H9 (cell line): ENCODE data around the gene TK1. TPM values are rescaled to one million over a fixed set of nuclear protein-coding genes. Genes with fewer than 3 reads are reported as not detected.

ENCODE experiments used
- DNase-seq: peaks from one replicate; pipeline ENCODE4 v3.0.0-alpha.2; 2017
- H2AFZ ChIP-seq: one replicate; pipeline ENCODE4 v1.6.1; 2013; ENCODE audit warnings: mild to moderate bottlenecking, low read length, control low read depth, moderate library complexity
- H2AK5ac ChIP-seq: 2 replicates; pipeline ENCODE4 v1.6.1; 2013; ENCODE audit warnings: low read length, control low read depth, mixed read lengths; ENCODE audit not compliant: insufficient read length
- H2BK120ac ChIP-seq: one replicate; pipeline ENCODE4 v1.6.1; 2013; ENCODE audit warnings: low read depth, mild to moderate bottlenecking, low read length, control low read depth, inconsistent platforms; ENCODE audit not compliant: poor library complexity, severe bottlenecking
- H2BK12ac ChIP-seq: 2 replicates; pipeline ENCODE4 v1.6.1; 2013; ENCODE audit warnings: low read length, control low read depth, mixed read lengths, low read depth; ENCODE audit not compliant: insufficient read length
- H2BK15ac ChIP-seq: 2 replicates; pipeline ENCODE4 v1.6.1; 2013; ENCODE audit warnings: low read depth, low read length, control low read depth
- H2BK20ac ChIP-seq: one replicate; pipeline ENCODE4 v1.6.1; 2013; ENCODE audit warnings: low read depth, mild to moderate bottlenecking, low read length, control low read depth, inconsistent platforms; ENCODE audit not compliant: poor library complexity, severe bottlenecking
- H2BK5ac ChIP-seq: 2 replicates; pipeline ENCODE4 v1.6.1; 2013; ENCODE audit warnings: low read length, control low read depth, mixed read lengths; ENCODE audit not compliant: insufficient read length
- H3K14ac ChIP-seq: 2 replicates; pipeline ENCODE4 v1.6.1; 2013; ENCODE audit warnings: low read length, control low read depth; ENCODE audit not compliant: insufficient read depth
- H3K18ac ChIP-seq: 2 replicates; pipeline ENCODE4 v1.6.1; 2013; ENCODE audit warnings: low read depth, mild to moderate bottlenecking, mixed read lengths, low read length, control low read depth; ENCODE audit not compliant: insufficient read length
- H3K23ac ChIP-seq: 2 replicates; pipeline ENCODE4 v1.6.1; 2013; ENCODE audit warnings: low read length, control low read depth, mixed read lengths, low read depth; ENCODE audit not compliant: insufficient read length
- H3K23me2 ChIP-seq: 2 replicates; pipeline ENCODE4 v1.6.1; 2013; ENCODE audit warnings: low read depth, mild to moderate bottlenecking, mixed read lengths, low read length, control low read depth; ENCODE audit not compliant: insufficient read length, poor library complexity, severe bottlenecking
- H3K27ac ChIP-seq: 2 replicates; pipeline ENCODE4 v1.5.1; 2013; ENCODE audit warnings: low read length, control low read depth, mixed read lengths, low read depth; ENCODE audit not compliant: insufficient read length
- H3K27me3 ChIP-seq: 2 replicates; pipeline ENCODE4 v1.6.1; 2013; ENCODE audit warnings: low read length, control low read depth, inconsistent platforms; ENCODE audit not compliant: insufficient read depth
- H3K4ac ChIP-seq: 2 replicates; pipeline ENCODE4 v1.6.1; 2013; ENCODE audit warnings: low read depth, mild to moderate bottlenecking, control low read depth, inconsistent platforms, low read length, moderate library complexity
- H3K4me1 ChIP-seq: 2 replicates; pipeline ENCODE4 v1.6.1; 2013; ENCODE audit warnings: low read length, control low read depth, inconsistent platforms; ENCODE audit not compliant: insufficient read depth
- H3K4me2 ChIP-seq: 2 replicates; pipeline ENCODE4 v1.6.1; 2013; ENCODE audit warnings: low read length, control low read depth, mixed read lengths; ENCODE audit not compliant: insufficient read length, insufficient read depth
- H3K56ac ChIP-seq: 2 replicates; pipeline ENCODE4 v1.6.1; 2013; ENCODE audit warnings: low read depth, mild to moderate bottlenecking, mixed read lengths, low read length, control low read depth; ENCODE audit not compliant: insufficient read length
- H3K79me1 ChIP-seq: 2 replicates; pipeline ENCODE4 v1.6.1; 2013; ENCODE audit warnings: low read depth, mild to moderate bottlenecking, moderate library complexity, low read length, control low read depth, inconsistent platforms; ENCODE audit not compliant: insufficient read depth, poor library complexity, severe bottlenecking
- H3K79me2 ChIP-seq: 2 replicates; pipeline ENCODE4 v1.6.1; 2013; ENCODE audit warnings: low read length, control low read depth, inconsistent platforms; ENCODE audit not compliant: insufficient read depth
- H3K9ac ChIP-seq: 2 replicates; pipeline ENCODE4 v1.6.1; 2013; ENCODE audit warnings: low read length, control low read depth, mixed read lengths; ENCODE audit not compliant: insufficient read length; ENCODE audit errors: extremely low read depth
- H3K9me3 ChIP-seq: one replicate; pipeline ENCODE4 v1.6.1; 2013; ENCODE audit warnings: low read depth, low read length, inconsistent platforms; ENCODE audit not compliant: control insufficient read depth
- H3T11ph ChIP-seq: one replicate; pipeline ENCODE4 v1.6.1; 2013; ENCODE audit warnings: mild to moderate bottlenecking, low read length, control low read depth, inconsistent platforms
- H4K20me1 ChIP-seq: one replicate; pipeline ENCODE4 v1.6.1; 2013; ENCODE audit not compliant: control insufficient read depth, insufficient read length, insufficient read depth
- H4K5ac ChIP-seq: 2 replicates; pipeline ENCODE4 v1.6.1; 2013; ENCODE audit warnings: low read depth, mild to moderate bottlenecking, mixed read lengths, low read length, control low read depth; ENCODE audit not compliant: insufficient read length
- H4K8ac ChIP-seq: replicated peaks from 2 replicates; pipeline ENCODE4 v1.6.1; 2013; ENCODE audit warnings: low read length, control low read depth, mixed read lengths, low read depth; ENCODE audit not compliant: insufficient read length
- H4K91ac ChIP-seq: 2 replicates; pipeline ENCODE4 v1.6.1; 2013; ENCODE audit warnings: low read depth, mild to moderate bottlenecking, moderate library complexity, mixed read lengths, low read length, control low read depth; ENCODE audit not compliant: insufficient read length
- H3K27ac Mint-ChIP-seq, 3 experiments: 2 replicates in 2 of 3; 3 replicates in 1 of 3; pipeline ENCODE4 v1.8.0; 2020 to 2021; ENCODE audit warnings: mixed read lengths in 3 of 3, mild to moderate bottlenecking in 1 of 3, moderate library complexity in 1 of 3
- H3K27me3 Mint-ChIP-seq: 2 replicates; pipeline ENCODE4 v1.8.0; 2021; ENCODE audit warnings: low read depth, mild to moderate bottlenecking, moderate library complexity, mixed read lengths
- H3K36me3 Mint-ChIP-seq, 3 experiments: 2 replicates in 2 of 3; 3 replicates in 1 of 3; pipeline ENCODE4 v1.8.0; 2020 to 2021; ENCODE audit warnings: low read depth in 3 of 3, mixed read lengths in 3 of 3; ENCODE audit not compliant: insufficient read depth in 1 of 3
- H3K4me1 Mint-ChIP-seq, 2 experiments: 2 replicates each; pipeline ENCODE4 v1.8.0; 2020; ENCODE audit warnings: mixed read lengths in 2 of 2
- H3K4me3 Mint-ChIP-seq, 2 experiments: 2 replicates in 1 of 2; 3 replicates in 1 of 2; pipeline ENCODE4 v1.8.0; 2020 to 2021; ENCODE audit warnings: mild to moderate bottlenecking in 2 of 2, mixed read lengths in 2 of 2, moderate library complexity in 1 of 2
- H3K9me3 Mint-ChIP-seq, 2 experiments: 2 replicates in 1 of 2; 3 replicates in 1 of 2; pipeline ENCODE4 v1.8.0; 2020; ENCODE audit warnings: mild to moderate bottlenecking in 2 of 2, mixed read lengths in 2 of 2, moderate library complexity in 1 of 2
- WGBS: extraction: QIAGEN DNeasy Blood & Tissue Kit; methylation state at CpG from one replicate; pipeline ENCODE4 v1.1.7; 2013; ENCODE audit warnings: missing lambda C conversion rate, low lambda C conversion rate, mixed read lengths; ENCODE audit not compliant: insufficient read length; ENCODE audit errors: extremely low coverage; 5-methylcytosine and 5-hydroxymethylcytosine counted together
- total RNA-seq: library from RNA; stranded (reverse); gene quantifications from 2 replicates; pipeline ENCODE4 v1.2.1, GENCODE V29; 2021
- TF ChIP-seq, protein P1 (sequence below): fragments of 200-600 bp; sonication (generic); conservative IDR thresholded peaks from 3 replicates; pipeline ENCODE4 v1.8.0; 2021; ENCODE audit warnings: antibody characterized with exemption, mild to moderate bottlenecking

Gene TK1
- total RNA-seq, 1 experiment from 2014 or later: 95.8 TPM

DNA sequence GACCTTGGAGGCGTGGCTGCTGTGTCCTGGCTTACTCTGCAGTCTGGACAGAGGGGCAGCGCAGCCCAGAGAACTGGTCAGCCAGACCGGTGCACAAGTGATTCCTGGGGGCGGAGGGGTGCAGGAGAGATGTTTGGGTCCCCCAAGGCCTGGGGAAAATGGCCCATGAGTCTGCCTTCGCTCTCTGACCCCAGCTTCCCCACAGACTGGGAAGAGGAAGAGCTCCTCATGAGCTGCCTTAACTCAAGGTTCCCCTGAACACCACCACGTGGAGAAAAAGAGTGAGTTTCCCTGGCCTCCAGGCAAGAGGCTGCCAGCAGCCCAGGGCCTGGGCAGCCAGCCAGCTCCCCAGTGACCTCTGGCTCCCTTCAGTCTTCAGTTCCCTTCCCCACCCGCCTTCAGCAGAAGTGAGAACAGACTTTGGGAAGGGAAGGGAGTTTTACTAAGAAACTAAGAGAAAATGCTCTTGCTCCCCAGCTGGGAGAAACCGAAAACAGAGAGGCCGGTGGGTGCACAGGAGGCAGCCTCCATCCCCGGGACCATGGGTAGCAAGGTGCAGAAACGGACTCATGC lies 42.6 kb downstream of the TK1 start:
- Histone ChIP-seq H3K79me2 (no peaks in the 10 kb centered on the region), H2BK15ac (no peak overlapping the region), H3K56ac (no peak overlapping the region), H3K9me3 (no peaks in the 10 kb centered on the region), H2BK20ac (no peak overlapping the region), H2BK12ac (no peak overlapping the region), H3K4me1 (no peaks in the 10 kb centered on the region), H4K91ac (no peak overlapping the region), H2BK120ac (no peak overlapping the region), H3K4ac (no peak overlapping the region), H4K20me1 (no peaks in the 10 kb centered on the region), H3K27me3 (no peaks in the 10 kb centered on the region), H3K79me1 (no peaks in the 10 kb centered on the region), H3K4me2 (no peak overlapping the region), H4K5ac (no peak overlapping the region), H3T11ph (no peak overlapping the region), H4K8ac (no peak overlapping the region), H2AFZ (no peak overlapping the region), H2AK5ac (no peak overlapping the region), H3K27ac (no peak overlapping the region), H3K14ac (no peak overlapping the region), H3K23ac (no peak overlapping the region), H2BK5ac (no peak overlapping the region), H3K9ac (no peak overlapping the region), H3K23me2 (no peaks in the 10 kb centered on the region), H3K18ac (no peak overlapping the region)
- TF ChIP-seq, protein P1, sequence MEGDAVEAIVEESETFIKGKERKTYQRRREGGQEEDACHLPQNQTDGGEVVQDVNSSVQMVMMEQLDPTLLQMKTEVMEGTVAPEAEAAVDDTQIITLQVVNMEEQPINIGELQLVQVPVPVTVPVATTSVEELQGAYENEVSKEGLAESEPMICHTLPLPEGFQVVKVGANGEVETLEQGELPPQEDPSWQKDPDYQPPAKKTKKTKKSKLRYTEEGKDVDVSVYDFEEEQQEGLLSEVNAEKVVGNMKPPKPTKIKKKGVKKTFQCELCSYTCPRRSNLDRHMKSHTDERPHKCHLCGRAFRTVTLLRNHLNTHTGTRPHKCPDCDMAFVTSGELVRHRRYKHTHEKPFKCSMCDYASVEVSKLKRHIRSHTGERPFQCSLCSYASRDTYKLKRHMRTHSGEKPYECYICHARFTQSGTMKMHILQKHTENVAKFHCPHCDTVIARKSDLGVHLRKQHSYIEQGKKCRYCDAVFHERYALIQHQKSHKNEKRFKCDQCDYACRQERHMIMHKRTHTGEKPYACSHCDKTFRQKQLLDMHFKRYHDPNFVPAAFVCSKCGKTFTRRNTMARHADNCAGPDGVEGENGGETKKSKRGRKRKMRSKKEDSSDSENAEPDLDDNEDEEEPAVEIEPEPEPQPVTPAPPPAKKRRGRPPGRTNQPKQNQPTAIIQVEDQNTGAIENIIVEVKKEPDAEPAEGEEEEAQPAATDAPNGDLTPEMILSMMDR: no peak
- Mint-ChIP-seq H3K4me3 (no peak overlapping the region), H3K9me3 (no peaks in the 10 kb centered on the region), H3K27me3 (peaks cover 2% of the 10 kb centered on the region; the same call in 1 of the 2 replicates), H3K36me3 (no peaks in the 10 kb centered on the region), H3K27ac (peak overlapping the region in 1 of 3 experiments; percentile 62; a peak in 2 of 7 replicates), H3K4me1 (peaks cover 4 to 13% of the 10 kb centered on the region in 2 experiments)
- no CpG with 5 or more reads among the region's 11 CpGs for WGBS
- DNase-seq: no peak
